Measurements from ENCODE around the gene DHRS11.
"Not testable (repeated sequence)": the region's sequence is repeated elsewhere in the genome, so short reads cannot be mapped to it uniquely, and the experiment has no call there.

The DHRS11 gene

DNA sequence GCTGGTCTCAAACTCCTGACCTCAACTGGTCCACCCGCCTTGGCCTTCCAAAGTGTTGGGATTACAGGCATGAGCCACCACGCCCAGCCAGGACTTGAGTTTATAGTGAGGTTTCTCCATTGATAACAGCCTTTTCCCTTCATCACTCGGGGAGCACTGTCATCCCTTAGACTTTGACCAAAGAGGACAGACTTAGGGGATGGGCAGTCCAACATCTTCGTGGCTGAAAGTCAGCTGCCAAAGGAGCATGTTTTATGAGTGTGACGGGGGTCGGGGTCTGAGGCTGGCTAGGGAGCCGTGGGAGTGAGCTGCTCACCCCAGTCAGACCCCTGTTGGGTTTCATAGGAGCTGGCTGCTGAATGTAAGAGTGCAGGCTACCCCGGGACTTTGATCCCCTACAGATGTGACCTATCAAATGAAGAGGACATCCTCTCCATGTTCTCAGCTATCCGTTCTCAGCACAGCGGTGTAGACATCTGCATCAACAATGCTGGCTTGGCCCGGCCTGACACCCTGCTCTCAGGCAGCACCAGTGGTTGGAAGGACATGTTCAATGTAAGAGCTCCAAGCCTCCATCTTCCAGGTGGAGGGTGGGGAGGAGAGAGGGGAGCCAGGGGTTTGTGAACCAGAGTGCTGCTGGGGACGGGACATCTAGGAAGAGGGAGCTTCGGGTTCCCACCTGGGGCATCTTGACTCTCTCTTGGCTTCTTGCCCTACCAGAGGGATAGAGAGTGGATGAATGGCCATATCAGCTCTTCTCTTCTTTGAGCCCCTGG, 3.1 kb downstream of the DHRS11 start:
- DNase-seq = no peak

DNA sequence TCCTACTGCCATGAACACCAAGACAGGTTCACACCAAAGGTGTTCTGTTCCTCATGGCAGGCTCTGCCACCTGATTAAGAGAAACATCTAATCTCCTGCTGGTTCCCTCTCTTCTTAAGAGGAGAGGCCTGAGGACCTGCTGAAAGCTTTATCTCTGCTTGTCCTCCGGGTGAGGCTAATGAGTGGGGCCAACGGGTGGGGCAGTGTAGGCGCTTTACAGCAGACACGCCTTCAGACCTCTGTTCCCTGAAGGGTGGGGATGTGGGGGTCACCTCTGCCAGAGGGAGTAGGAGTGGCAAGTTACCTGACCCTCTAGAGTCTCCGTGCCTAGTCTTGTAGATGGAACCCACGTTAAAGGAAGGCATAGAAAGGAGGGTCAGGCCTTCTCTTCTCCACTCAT, 5.5 kb downstream of the DHRS11 start:
- no peak for DNase-seq

- DNase-seq = no peak
These were observed 6.4 kb downstream of the DHRS11 start for GRCh38 chr17:36597866-36598777.

- no peak for DNase-seq
These were observed 7.3 kb downstream of the DHRS11 start for GRCh38 chr17:36598951-36599401.

- no peak for DNase-seq
These were observed 8.0 kb downstream of the DHRS11 start for GRCh38 chr17:36599546-36600250.

DNA sequence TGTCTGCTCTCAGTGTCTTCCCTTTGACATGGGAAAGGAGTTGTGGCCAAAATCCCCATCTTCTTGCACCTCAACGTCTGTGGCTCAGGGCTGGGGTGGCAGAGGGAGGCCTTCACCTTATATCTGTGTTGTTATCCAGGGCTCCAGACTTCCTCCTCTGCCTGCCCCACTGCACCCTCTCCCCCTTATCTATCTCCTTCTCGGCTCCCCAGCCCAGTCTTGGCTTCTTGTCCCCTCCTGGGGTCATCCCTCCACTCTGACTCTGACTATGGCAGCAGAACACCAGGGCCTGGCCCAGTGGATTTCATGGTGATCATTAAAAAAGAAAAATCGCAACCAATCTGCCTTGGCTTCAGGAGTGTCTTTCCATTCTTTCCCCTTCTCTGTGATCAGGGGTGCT, 8.8 kb downstream of the DHRS11 start:
- no peak for DNase-seq

GRCh38 chr17:36600936-36601302, 9.2 kb downstream of the DHRS11 start:
- no peak for DNase-seq

DNA sequence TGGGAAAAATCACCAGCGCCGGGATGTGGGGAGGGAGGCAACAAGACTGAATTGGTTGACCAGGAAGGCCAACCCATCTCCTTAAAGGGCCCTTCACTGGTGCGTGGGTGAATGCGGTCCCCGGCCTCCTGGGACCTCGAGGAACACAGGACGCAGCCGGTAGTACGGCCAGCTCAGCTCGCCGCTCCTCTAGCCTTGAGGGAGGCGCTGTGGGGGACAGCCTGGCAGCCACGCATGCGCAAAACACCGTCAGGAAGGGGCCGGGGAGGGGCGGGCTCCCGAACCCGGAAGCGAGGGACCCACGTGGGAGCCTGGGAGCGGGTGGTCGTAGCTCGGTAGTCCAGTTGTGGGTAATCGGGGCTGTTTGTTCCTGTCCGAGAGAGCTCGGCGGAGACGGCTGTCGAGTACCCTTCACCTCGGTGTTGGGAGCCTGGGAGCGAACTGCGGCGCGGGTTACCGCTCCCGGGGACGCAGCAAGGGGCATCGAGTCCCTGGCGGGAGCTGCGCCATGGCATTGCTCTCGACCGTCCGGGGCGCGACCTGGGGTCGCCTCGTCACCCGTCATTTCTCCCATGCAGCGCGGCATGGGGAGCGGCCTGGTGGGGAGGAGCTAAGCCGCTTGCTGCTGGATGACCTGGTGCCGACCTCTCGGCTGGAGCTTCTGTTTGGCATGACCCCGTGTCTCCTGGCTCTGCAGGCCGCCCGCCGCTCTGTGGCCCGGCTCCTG, 9.8 kb downstream of the DHRS11 start, which contains the start of gene MRM1:
MRM1 (plus strand) TSS at position 281 of the 727 bp plus-strand sequence; CDS start at position 509, 228 bp downstream.
- DNase-seq = peak; percentile 96

- peak; percentile 73 for DNase-seq
These were observed 10.5 kb downstream of the DHRS11 start for GRCh38 chr17:36602030-36602748.

DNA sequence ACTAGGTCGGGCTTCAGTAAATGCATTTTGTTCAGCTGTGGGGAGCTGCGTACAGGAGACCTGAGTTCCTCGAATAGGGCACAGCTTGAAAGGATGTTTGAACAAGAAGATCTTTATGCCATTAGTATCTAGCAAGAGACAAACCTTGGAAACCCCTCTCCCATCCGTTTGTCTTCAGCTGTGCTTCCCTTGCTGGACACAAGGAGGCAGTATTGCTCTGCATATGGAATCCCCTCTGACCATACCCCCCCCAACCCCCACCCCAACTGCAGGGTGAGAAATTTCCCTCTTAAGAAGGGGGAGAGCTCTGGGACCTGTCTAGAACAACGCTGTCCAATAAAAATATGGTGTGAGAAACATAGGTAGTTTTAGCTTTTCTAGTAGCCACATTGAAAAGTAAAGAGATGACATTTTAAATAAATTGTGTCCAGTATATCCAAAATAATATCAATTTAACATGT, 11.3 kb downstream of the DHRS11 start:
- DNase-seq = peak; percentile 73

GRCh38 chr17:36605028-36605427, 13.3 kb downstream of the DHRS11 start:
- DNase-seq = not testable (repeated sequence)

DNA sequence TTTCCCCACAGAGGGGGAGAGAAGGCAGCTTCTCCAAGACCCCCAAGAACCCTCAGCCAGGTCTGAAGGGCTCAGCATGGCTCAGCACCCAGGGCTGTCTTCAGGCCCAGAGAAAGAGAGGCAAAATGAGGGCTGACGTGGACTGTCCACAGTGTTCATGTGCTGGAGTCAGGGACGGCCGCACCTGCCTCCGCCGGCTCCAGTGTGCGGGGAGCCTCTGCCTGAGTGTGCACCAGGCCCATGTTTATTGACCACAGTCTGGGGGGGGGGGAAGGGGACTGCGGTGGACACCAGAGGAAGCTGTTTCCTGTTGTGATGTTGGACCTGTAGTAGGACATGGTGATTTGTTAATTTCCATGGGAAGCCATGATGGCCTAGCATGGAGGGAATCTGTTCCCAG, 16.6 kb downstream of the DHRS11 start:
- no peak for DNase-seq

GRCh38 chr17:36608794-36609497, 17.3 kb downstream of the DHRS11 start:
- DNase-seq = no peak

DNA sequence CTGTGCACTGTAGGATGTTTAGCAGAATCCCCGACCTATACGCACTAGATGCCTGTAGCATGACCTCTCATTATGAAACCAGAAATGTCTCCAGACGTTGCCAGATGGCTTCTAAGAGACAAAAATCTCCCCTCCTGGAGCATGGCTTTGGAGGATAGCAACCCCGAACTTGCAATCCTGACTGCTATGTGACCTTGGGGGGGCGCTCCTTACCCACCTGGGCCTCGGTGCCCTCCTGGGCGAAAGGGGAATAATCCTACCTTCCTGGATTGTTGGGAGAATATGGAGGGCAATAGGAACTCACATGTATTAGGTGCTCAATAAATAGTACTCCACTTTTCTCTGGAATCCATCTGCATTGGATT, 17.8 kb downstream of the DHRS11 start:
- no peak for DNase-seq

DNA sequence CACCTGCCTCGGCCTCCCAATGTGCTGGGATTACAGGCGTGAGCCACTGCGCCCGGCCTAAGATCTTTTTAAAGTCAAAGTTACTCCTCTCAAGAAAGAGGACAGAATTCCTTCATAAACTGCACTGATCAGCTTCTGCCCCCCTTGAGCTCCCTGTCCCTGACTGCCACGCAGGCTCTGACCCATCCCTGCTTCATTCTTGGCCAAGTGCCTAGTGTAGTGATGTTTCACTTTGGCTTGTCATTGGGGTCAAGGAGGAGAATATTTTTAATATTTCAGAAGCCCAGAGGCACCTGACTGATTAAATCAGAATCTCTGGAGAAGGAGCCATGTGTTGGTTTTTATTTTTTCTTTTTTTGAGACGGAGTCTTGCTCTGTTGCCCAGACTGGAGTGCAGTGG, 18.8 kb downstream of the DHRS11 start:
- DNase-seq = no peak

DNA sequence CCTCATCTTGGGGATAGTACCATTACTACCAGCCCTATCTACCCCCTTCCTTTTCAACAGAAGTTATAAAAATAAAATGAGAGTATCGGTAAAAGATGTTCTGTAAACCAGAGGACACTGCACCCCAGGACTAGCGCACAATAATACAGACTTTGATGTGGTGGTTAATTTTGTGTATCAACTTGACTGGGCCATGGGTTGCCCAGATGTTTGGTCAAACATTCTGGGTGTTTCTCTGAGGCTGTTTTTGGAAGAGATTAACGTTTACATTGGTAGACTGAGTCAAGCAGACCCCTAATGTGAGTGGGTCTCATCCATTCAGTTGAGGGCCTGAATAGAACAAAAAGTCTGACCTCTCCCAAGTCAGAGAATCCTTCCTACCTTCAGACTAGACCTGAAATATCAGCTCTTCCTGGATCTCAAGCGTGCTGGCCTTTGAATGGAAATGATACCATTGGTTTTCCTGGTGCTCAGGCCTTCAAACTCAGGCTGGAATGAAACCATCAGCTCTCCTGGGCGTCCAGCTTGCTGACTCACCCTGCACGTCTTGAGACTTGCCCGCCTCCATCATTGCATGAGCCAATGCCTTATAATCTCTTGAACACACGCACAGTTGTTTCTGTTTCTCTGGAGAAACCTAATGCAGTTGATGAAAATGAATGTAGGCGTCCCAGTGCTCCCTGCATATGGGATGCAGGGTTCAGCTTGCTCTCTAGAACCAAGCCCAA, 19.8 kb downstream of the DHRS11 start:
- DNase-seq = no peak

DNA sequence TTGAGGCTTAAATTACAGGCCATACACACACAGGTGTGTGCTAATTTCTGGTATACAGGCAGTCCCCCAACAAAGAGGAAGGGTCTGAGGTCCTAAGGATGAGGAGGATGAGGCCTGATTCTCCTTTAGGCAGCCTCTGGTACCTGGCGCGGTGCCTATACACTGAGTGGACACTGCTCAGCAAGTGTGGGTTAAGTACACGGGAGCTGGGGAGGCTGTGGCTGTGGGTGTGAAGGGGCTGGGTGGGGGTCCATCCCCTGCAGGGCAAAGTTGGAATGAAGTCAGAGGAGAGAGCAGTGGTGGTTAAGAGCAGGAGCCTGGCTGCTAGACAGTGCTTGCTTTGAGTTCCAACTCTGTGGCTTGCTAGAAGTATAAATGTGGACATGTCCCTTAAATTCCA, 20.6 kb downstream of the DHRS11 start:
- no peak for DNase-seq

DNA sequence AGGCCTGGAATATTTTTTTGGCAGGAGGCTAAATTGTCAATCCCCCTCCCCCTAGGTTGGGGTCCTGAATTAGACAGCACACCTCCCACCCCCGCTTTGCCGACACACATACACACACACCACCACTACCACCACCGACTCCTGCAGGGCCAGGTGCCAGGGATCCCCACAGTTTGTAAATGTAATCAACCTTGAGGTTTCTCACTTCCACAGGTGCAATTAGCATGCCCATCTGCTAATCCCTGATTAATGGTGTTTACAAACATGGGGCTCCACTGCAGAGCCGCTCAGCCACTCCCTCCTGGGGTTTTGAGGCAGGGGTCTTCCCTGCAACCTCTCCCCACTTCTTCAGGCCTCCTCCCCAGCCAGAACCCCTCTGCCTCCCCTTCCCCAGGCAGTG, 21.5 kb downstream of the DHRS11 start:
- DNase-seq = no peak

- no peak for DNase-seq
These were observed 22.4 kb downstream of the DHRS11 start for GRCh38 chr17:36614081-36614480.

GRCh38 chr17:36614933-36615332, 23.3 kb downstream of the DHRS11 start:
- no peak for DNase-seq

All from activated CD8-positive, alpha-beta memory T cell treated with anti-CD3 and anti-CD28 coated beads, Interleukin-2, amount 50 U/mL, for 48 hours (primary cell).